ENCODE measurements around the gene MBD4. TPM values are rescaled to one million over a fixed set of nuclear protein-coding genes. Genes with fewer than 3 reads are reported as not detected.

MBD4 gene
- total RNA-seq, 4 donors from 2014 or later, result 15.4 to 18.1 (median 16.4) TPM

GRCh38 chr3:129419476-129419875, 20.3 kb downstream of the MBD4 start:
- no peak for DNase-seq
- ATAC-seq, result no peak
- H3K9me3 ChIP-seq, result no peaks in the 10 kb centered on the region
- no peaks in the 10 kb centered on the region for H3K4me1 ChIP-seq
- no peak overlapping the region for H3K27ac ChIP-seq
- in situ Hi-C loops (cut with MboI; ENCODE audit: low sequenced_read_pairs in 4 of 4) (no loop called here), intact Hi-C loops (cut with DNase I; ENCODE audit: low total_unique reads) (no loop called here)
- TF ChIP-seq CTCF (IDR thresholded peaks at IDR 0.05 in 4 of 5, conservative IDR thresholded peaks at IDR 0.05 in 1 of 5), result no peak
- no peak for TF ChIP-seq POLR2A (IDR thresholded peaks at IDR 0.05)
- no peaks in the 10 kb centered on the region for H3K27me3 ChIP-seq
- no peaks in the 10 kb centered on the region for H3K36me3 ChIP-seq
- H3K4me3 ChIP-seq, result no peak overlapping the region

GRCh38 chr3:129418041-129418973, 21.4 kb downstream of the MBD4 start:
- no peaks in the 10 kb centered on the region for H3K27me3 ChIP-seq
- H3K9me3 ChIP-seq, result no peaks in the 10 kb centered on the region
- DNase-seq, result no peak
- no peak overlapping the region for H3K27ac ChIP-seq
- H3K36me3 ChIP-seq, result no peaks in the 10 kb centered on the region
- H3K4me1 ChIP-seq, result no peaks in the 10 kb centered on the region
- TF ChIP-seq POLR2A (IDR thresholded peaks at IDR 0.05), result no peak
- TF ChIP-seq CTCF (IDR thresholded peaks at IDR 0.05 in 4 of 5, conservative IDR thresholded peaks at IDR 0.05 in 1 of 5), result no peak
- intact Hi-C loops (cut with DNase I; ENCODE audit: low total_unique reads) (no loop called here), in situ Hi-C loops (cut with MboI; ENCODE audit: low sequenced_read_pairs in 4 of 4) (no loop called here)
- ATAC-seq, result no peak
- no peak overlapping the region for H3K4me3 ChIP-seq

GRCh38 chr3:129417326-129417725, 22.4 kb downstream of the MBD4 start:
- DNase-seq (no peak), ATAC-seq (peak in 1 of 2 donors; percentile 24)
- in situ Hi-C loops (cut with MboI; ENCODE audit: low sequenced_read_pairs in 4 of 4), result no loop called here
- Histone ChIP-seq H3K9me3 (no peaks in the 10 kb centered on the region), H3K27ac (no peak overlapping the region), H3K4me1 (no peaks in the 10 kb centered on the region), H3K4me3 (no peak overlapping the region), H3K27me3 (no peaks in the 10 kb centered on the region), H3K36me3 (no peaks in the 10 kb centered on the region)
- intact Hi-C loops (cut with DNase I; ENCODE audit: low total_unique reads), result no loop called here
- TF ChIP-seq POLR2A (IDR thresholded peaks at IDR 0.05), result no peak
- TF ChIP-seq CTCF (IDR thresholded peaks at IDR 0.05 in 4 of 5, conservative IDR thresholded peaks at IDR 0.05 in 1 of 5), result no peak

- in situ Hi-C loops (cut with MboI; ENCODE audit: low sequenced_read_pairs in 4 of 4), result no loop called here
- H3K36me3 ChIP-seq, result no peaks in the 10 kb centered on the region
- no peak for DNase-seq
- no peak overlapping the region for H3K27ac ChIP-seq
- H3K27me3 ChIP-seq, result no peaks in the 10 kb centered on the region
- intact Hi-C loops (cut with DNase I; ENCODE audit: low total_unique reads), result no loop called here
- no peaks in the 10 kb centered on the region for H3K4me1 ChIP-seq
- TF ChIP-seq CTCF (IDR thresholded peaks at IDR 0.05 in 4 of 5, conservative IDR thresholded peaks at IDR 0.05 in 1 of 5), result no peak
- no peak for TF ChIP-seq POLR2A (IDR thresholded peaks at IDR 0.05)
- H3K9me3 ChIP-seq, result no peaks in the 10 kb centered on the region
- H3K4me3 ChIP-seq, result no peak overlapping the region
- no peak for ATAC-seq
These were observed 23.3 kb downstream of the MBD4 start for GRCh38 chr3:129416415-129416814.
